ENCODE data around the gene ALDH1A2. TPM values are rescaled to one million over a fixed set of nuclear protein-coding genes. Genes with fewer than 3 reads are reported as not detected.

ALDH1A2 gene
- total RNA-seq, 1 donor from 2014 or later: 11.0 TPM

DNA sequence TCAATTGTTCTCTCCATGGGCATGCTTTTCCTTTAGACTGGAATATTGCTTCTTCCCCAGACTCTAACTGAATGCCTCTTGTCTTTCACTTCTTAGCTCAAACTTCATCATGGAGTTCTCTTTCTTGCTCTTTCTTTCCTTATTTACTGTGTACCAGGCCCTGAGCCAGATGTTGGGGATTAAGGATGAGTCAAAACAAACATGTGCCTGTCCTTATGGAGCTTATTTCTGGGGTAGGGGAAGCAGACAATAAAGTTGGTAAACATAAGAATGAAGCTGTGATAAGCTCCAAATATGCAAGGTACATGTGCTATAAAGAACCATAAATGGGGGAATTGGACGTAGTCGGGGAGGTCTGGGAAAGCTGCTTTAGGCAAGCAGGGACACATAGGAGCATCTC is 145.8 kb downstream of the ALDH1A2 start:
- Histone ChIP-seq H3K36me3 (ENCODE audit: control insufficient read depth in 3 of 3, insufficient read depth in 3 of 3, low read length in 3 of 3) (no peaks in the 10 kb centered on the region), H3K27me3 (ENCODE audit: control insufficient read depth in 3 of 3, insufficient read depth in 3 of 3, low read length in 3 of 3) (peaks cover 3 to 5% (median 3%) of the 10 kb centered on the region in 3 donors), H3K9ac (ENCODE audit: low read depth in 1 of 3, low read length in 3 of 3) (no peak overlapping the region), H3K4me3 (ENCODE audit: low read length in 3 of 3) (no peak overlapping the region), H3K4me1 (ENCODE audit: control insufficient read depth in 3 of 3, insufficient read depth in 3 of 3, low read length in 3 of 3) (peaks cover 11 to 27% (median 27%) of the 10 kb centered on the region in 3 donors), H3K9me3 (ENCODE audit: control insufficient read depth in 3 of 3, low read length in 3 of 3) (no peaks in the 10 kb centered on the region), H3K27ac (ENCODE audit: low read depth, low read length) (no peak overlapping the region)

DNA sequence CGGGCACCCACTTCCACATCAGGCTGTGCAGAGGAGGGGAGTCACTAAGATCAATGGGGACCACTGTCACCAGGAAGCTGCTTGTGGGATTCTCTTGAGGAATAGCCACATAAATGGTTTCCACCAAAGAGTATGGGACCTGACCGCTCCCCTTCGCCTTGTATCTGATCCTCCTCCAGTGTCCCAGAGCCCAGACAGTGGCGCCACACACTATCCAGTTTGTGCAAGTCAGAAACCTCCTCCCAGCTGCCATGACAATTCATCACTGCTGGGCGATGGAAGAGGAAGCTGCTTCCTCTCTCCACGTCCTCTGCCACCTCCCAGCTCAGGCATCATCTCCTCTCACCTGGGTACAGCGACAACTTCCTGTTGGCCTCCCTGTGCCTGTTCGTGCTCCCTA is 147.5 kb downstream of the ALDH1A2 start:
- Histone ChIP-seq H3K27ac (ENCODE audit: low read depth, low read length) (no peak overlapping the region), H3K4me1 (ENCODE audit: control insufficient read depth in 3 of 3, insufficient read depth in 3 of 3, low read length in 3 of 3) (peaks cover 11 to 24% (median 18%) of the 10 kb centered on the region in 3 donors), H3K9ac (ENCODE audit: low read depth in 1 of 3, low read length in 3 of 3) (no peak overlapping the region), H3K27me3 (ENCODE audit: control insufficient read depth in 3 of 3, insufficient read depth in 3 of 3, low read length in 3 of 3) (peaks cover 3 to 5% (median 3%) of the 10 kb centered on the region in 3 donors), H3K9me3 (ENCODE audit: control insufficient read depth in 3 of 3, low read length in 3 of 3) (no peaks in the 10 kb centered on the region), H3K36me3 (ENCODE audit: control insufficient read depth in 3 of 3, insufficient read depth in 3 of 3, low read length in 3 of 3) (no peaks in the 10 kb centered on the region), H3K4me3 (ENCODE audit: low read length in 3 of 3) (no peak overlapping the region)

DNA sequence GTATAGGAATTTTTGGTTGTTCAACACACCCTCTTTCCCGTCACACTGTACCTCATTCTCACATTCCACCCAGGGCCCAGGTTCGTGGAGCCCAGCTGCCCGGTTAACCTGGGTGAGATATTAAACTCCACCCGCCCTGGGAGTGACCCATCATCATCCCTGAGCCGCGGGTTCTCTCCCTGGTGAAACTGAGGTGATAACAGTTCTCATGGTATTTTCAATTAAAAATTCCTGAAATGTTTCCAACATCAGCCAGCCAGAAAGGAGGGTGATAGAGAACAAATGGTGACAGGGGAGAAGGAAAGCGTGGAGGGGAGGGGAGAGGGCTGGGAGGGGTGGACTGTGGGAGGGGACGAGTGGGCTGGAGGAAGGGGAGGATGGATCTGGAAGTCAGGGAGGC is 148.8 kb downstream of the ALDH1A2 start:
- H3K4me3 ChIP-seq (ENCODE audit: low read length in 3 of 3): no peak overlapping the region
- H3K36me3 ChIP-seq (ENCODE audit: control insufficient read depth in 3 of 3, insufficient read depth in 3 of 3, low read length in 3 of 3): no peaks in the 10 kb centered on the region
- no peak overlapping the region for H3K27ac ChIP-seq (ENCODE audit: low read depth, low read length)
- peaks cover 3 to 5% (median 3%) of the 10 kb centered on the region in 3 donors for H3K27me3 ChIP-seq (ENCODE audit: control insufficient read depth in 3 of 3, insufficient read depth in 3 of 3, low read length in 3 of 3)
- H3K9ac ChIP-seq (ENCODE audit: low read depth in 1 of 3, low read length in 3 of 3): no peak overlapping the region
- H3K9me3 ChIP-seq (ENCODE audit: control insufficient read depth in 3 of 3, low read length in 3 of 3): no peaks in the 10 kb centered on the region
- peaks cover 4 to 13% (median 7%) of the 10 kb centered on the region in 3 donors for H3K4me1 ChIP-seq (ENCODE audit: control insufficient read depth in 3 of 3, insufficient read depth in 3 of 3, low read length in 3 of 3)

DNA sequence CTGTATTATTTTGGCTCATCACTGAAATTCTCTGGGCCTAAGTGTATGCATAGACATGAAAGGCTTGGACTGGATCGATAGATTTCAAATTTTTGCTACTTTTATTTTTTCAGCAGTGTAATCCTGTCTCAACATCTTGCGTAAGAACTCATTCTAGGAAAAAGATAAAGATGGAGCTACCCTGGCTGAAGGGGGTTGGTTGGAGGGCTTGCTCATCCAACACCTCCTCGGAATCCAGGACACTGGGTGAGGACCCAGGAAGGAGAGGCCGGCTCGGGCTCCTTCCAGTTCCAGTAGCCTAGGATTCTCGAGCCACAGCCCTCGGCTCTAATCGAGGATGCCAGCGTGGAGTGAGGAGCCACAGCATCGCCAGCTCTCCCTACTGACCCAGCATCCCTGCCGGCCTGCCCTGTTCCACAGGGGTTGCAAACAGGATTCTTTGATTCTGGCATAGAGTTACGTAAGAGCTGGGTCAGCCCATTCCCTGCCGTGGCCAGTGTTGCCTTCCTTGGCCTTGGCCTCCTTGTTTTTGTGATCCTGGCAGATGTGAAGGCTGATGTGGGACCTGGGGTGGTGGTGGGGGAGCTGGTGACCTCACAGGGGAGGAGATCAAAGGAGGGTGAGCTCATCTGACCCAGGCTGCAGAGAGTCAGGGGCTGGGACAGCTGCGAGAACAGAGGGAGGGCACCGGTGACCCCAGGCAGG is 149.5 kb downstream of the ALDH1A2 start:
- H3K9ac ChIP-seq (ENCODE audit: low read depth in 1 of 3, low read length in 3 of 3): no peak overlapping the region
- no peak overlapping the region for H3K27ac ChIP-seq (ENCODE audit: low read depth, low read length)
- H3K36me3 ChIP-seq (ENCODE audit: control insufficient read depth in 3 of 3, insufficient read depth in 3 of 3, low read length in 3 of 3): no peaks in the 10 kb centered on the region
- H3K9me3 ChIP-seq (ENCODE audit: control insufficient read depth in 3 of 3, low read length in 3 of 3): no peaks in the 10 kb centered on the region
- no peak overlapping the region for H3K4me3 ChIP-seq (ENCODE audit: low read length in 3 of 3)
- peaks cover 3 to 5% (median 3%) of the 10 kb centered on the region in 3 donors for H3K27me3 ChIP-seq (ENCODE audit: control insufficient read depth in 3 of 3, insufficient read depth in 3 of 3, low read length in 3 of 3)
- peaks cover 4 to 8% (median 5%) of the 10 kb centered on the region in 3 donors for H3K4me1 ChIP-seq (ENCODE audit: control insufficient read depth in 3 of 3, insufficient read depth in 3 of 3, low read length in 3 of 3)

DNA sequence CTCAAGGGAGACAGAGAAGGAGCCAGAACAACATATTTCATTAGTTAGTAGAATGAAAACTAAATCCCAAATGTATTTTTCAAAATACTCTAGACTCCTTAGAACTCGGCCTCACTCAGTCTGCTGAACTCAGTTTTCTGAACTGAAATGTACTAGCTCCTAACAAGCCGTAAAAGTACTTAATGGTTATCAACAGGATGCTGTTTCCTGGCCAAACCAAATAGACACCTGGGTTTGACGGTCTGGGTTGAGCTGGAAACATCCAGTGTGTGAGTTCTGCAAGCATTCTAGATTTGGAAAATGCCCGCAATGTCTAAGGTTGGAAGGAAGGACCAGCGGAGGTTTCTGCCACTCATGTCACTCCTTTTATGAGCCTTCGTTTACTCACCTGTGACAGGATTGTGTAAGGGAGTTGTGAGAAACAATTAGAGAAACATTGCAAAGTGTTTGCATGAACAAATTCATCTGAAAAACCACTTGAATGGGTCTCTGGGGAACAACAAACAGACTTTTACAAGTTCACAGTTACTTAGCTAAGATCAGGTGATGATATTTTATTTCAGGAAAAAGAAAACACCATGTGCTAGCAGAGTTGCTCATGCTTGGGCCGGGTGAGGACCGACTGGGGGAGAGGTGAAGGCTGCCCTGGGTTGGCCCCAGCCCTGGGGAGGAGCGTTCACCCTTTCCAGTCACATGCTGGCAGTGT is 151.0 kb downstream of the ALDH1A2 start:
- no peaks in the 10 kb centered on the region for H3K9me3 ChIP-seq (ENCODE audit: control insufficient read depth in 3 of 3, low read length in 3 of 3)
- no peak overlapping the region for H3K9ac ChIP-seq (ENCODE audit: low read depth in 1 of 3, low read length in 3 of 3)
- H3K36me3 ChIP-seq (ENCODE audit: control insufficient read depth in 3 of 3, insufficient read depth in 3 of 3, low read length in 3 of 3): no peaks in the 10 kb centered on the region
- H3K27me3 ChIP-seq (ENCODE audit: control insufficient read depth in 3 of 3, insufficient read depth in 3 of 3, low read length in 3 of 3): peaks cover 3 to 5% (median 3%) of the 10 kb centered on the region in 3 donors
- H3K27ac ChIP-seq (ENCODE audit: low read depth, low read length): no peak overlapping the region
- H3K4me3 ChIP-seq (ENCODE audit: low read length in 3 of 3): no peak overlapping the region
- H3K4me1 ChIP-seq (ENCODE audit: control insufficient read depth in 3 of 3, insufficient read depth in 3 of 3, low read length in 3 of 3): peaks cover 0 to 2% (median 0%) of the 10 kb centered on the region in 3 donors

GRCh38 chr15:57911247-57911646 is 154.3 kb downstream of the ALDH1A2 start:
- H3K9ac ChIP-seq (ENCODE audit: low read depth in 1 of 3, low read length in 3 of 3): no peak overlapping the region
- no peak overlapping the region for H3K4me3 ChIP-seq (ENCODE audit: low read length in 3 of 3)
- peaks cover 2 to 6% (median 3%) of the 10 kb centered on the region in 3 donors for H3K27me3 ChIP-seq (ENCODE audit: control insufficient read depth in 3 of 3, insufficient read depth in 3 of 3, low read length in 3 of 3)
- no peaks in the 10 kb centered on the region for H3K36me3 ChIP-seq (ENCODE audit: control insufficient read depth in 3 of 3, insufficient read depth in 3 of 3, low read length in 3 of 3)
- H3K9me3 ChIP-seq (ENCODE audit: control insufficient read depth in 3 of 3, low read length in 3 of 3): no peaks in the 10 kb centered on the region
- peaks cover 0 to 2% (median 0%) of the 10 kb centered on the region in 3 donors for H3K4me1 ChIP-seq (ENCODE audit: control insufficient read depth in 3 of 3, insufficient read depth in 3 of 3, low read length in 3 of 3)
- H3K27ac ChIP-seq (ENCODE audit: low read depth, low read length): no peak overlapping the region

DNA sequence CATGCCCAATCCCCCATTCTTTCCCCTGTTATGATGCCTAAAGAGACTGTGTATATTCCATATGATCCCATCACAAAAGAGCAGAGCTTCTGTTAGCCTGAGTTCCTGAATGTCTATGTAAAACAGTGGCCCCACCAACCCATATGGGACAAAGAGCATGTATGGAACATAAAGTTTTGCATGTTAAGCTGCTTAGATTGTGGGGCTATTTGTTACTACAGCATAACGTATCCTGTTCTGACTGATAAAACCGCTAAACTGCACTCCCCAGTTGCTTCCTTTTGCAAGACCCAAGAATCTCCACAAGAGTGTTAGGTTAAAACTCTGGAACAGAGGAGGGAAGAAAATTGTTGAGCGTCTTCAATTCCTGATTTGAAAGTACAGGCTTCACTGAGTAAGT is 154.8 kb downstream of the ALDH1A2 start:
- peaks cover 0 to 6% (median 2%) of the 10 kb centered on the region in 3 donors for H3K27me3 ChIP-seq (ENCODE audit: control insufficient read depth in 3 of 3, insufficient read depth in 3 of 3, low read length in 3 of 3)
- no peaks in the 10 kb centered on the region for H3K36me3 ChIP-seq (ENCODE audit: control insufficient read depth in 3 of 3, insufficient read depth in 3 of 3, low read length in 3 of 3)
- no peak overlapping the region for H3K4me3 ChIP-seq (ENCODE audit: low read length in 3 of 3)
- H3K4me1 ChIP-seq (ENCODE audit: control insufficient read depth in 3 of 3, insufficient read depth in 3 of 3, low read length in 3 of 3): peaks cover 0 to 2% (median 0%) of the 10 kb centered on the region in 3 donors
- H3K9me3 ChIP-seq (ENCODE audit: control insufficient read depth in 3 of 3, low read length in 3 of 3): no peaks in the 10 kb centered on the region
- H3K27ac ChIP-seq (ENCODE audit: low read depth, low read length): no peak overlapping the region
- H3K9ac ChIP-seq (ENCODE audit: low read depth in 1 of 3, low read length in 3 of 3): no peak overlapping the region

- Histone ChIP-seq H3K27ac (ENCODE audit: low read depth, low read length) (no peak overlapping the region), H3K4me3 (ENCODE audit: low read length in 3 of 3) (no peak overlapping the region), H3K9ac (ENCODE audit: low read depth in 1 of 3, low read length in 3 of 3) (no peak overlapping the region), H3K9me3 (ENCODE audit: control insufficient read depth in 3 of 3, low read length in 3 of 3) (no peaks in the 10 kb centered on the region), H3K4me1 (ENCODE audit: control insufficient read depth in 3 of 3, insufficient read depth in 3 of 3, low read length in 3 of 3) (no peaks in the 10 kb centered on the region), H3K36me3 (ENCODE audit: control insufficient read depth in 3 of 3, insufficient read depth in 3 of 3, low read length in 3 of 3) (no peaks in the 10 kb centered on the region), H3K27me3 (ENCODE audit: control insufficient read depth in 3 of 3, insufficient read depth in 3 of 3, low read length in 3 of 3) (peaks cover 0 to 6% (median 2%) of the 10 kb centered on the region in 3 donors)
These were observed 156.1 kb downstream of the ALDH1A2 start for GRCh38 chr15:57909388-57909787.

GRCh38 chr15:57903626-57904025 is 161.9 kb downstream of the ALDH1A2 start:
- Histone ChIP-seq H3K9ac (ENCODE audit: low read depth in 1 of 3, low read length in 3 of 3) (no peak overlapping the region), H3K36me3 (ENCODE audit: control insufficient read depth in 3 of 3, insufficient read depth in 3 of 3, low read length in 3 of 3) (no peaks in the 10 kb centered on the region), H3K4me3 (ENCODE audit: low read length in 3 of 3) (no peak overlapping the region), H3K4me1 (ENCODE audit: control insufficient read depth in 3 of 3, insufficient read depth in 3 of 3, low read length in 3 of 3) (no peaks in the 10 kb centered on the region), H3K27ac (ENCODE audit: low read depth, low read length) (no peak overlapping the region), H3K9me3 (ENCODE audit: control insufficient read depth in 3 of 3, low read length in 3 of 3) (no peaks in the 10 kb centered on the region), H3K27me3 (ENCODE audit: control insufficient read depth in 3 of 3, insufficient read depth in 3 of 3, low read length in 3 of 3) (peaks cover 0 to 6% (median 2%) of the 10 kb centered on the region in 3 donors)

All from skeletal muscle tissue (tissue), 4 donors.